HCT116 (cell line): ENCODE results near the gene ILDR2. TPM values are rescaled to one million over a fixed set of nuclear protein-coding genes. Genes with fewer than 3 reads are reported as not detected.

Source experiments
- total RNA-seq: library from RNA; stranded (reverse); gene quantifications from one replicate; pipeline ENCODE4 v1.2.1, GENCODE V29; 2021; ENCODE audit not compliant: unreplicated experiment

Gene ILDR2
- total RNA-seq, 1 experiment from 2014 or later: 2.4 TPM

Other genes with a start within 250 kb of the ILDR2 start
- 35.6 TPM for gene POGK, start 136.1 kb downstream of the ILDR2 start, total RNA-seq
- gene TADA1, start 99.3 kb downstream of the ILDR2 start, total RNA-seq: 16.0 TPM
- gene MAEL, start 13.7 kb upstream of the ILDR2 start, total RNA-seq: not detected
- 0.22 TPM for gene GPA33, start 114.8 kb upstream of the ILDR2 start, total RNA-seq
- not detected for gene STYXL2, start 118.5 kb upstream of the ILDR2 start, total RNA-seq
- gene POU2F1, start 245.3 kb upstream of the ILDR2 start, total RNA-seq: 24.5 TPM